Stimulated activated naive CD8-positive, alpha-beta T cell treated with anti-CD3 and anti-CD28 coated beads, Interleukin-15, Interleukin-2, amounts not matched to agents 100 ng/mL and 50 ng/mL, for 24 hours (primary cell): ENCODE results near the gene PIM3.
"Not testable (repeated sequence)": the region's sequence is repeated elsewhere in the genome, so short reads cannot be mapped to it uniquely, and the experiment has no call there.

ENCODE experiments used
- H3K27ac Mint-ChIP-seq: one replicate; pipeline ENCODE4 v1.8.0; 2021; ENCODE audit warnings: mild to moderate bottlenecking, mixed read lengths
- H3K27me3 Mint-ChIP-seq: one replicate; pipeline ENCODE4 v1.8.0; 2021; ENCODE audit warnings: mixed read lengths
- H3K36me3 Mint-ChIP-seq: one replicate; pipeline ENCODE4 v1.8.0; 2021; ENCODE audit warnings: low read depth, mixed read lengths
- H3K4me1 Mint-ChIP-seq: one replicate; pipeline ENCODE4 v1.8.0; 2021; ENCODE audit warnings: low read depth, mixed read lengths
- H3K4me3 Mint-ChIP-seq: one replicate; pipeline ENCODE4 v1.8.0; 2021; ENCODE audit warnings: mild to moderate bottlenecking, mixed read lengths
- H3K9me3 Mint-ChIP-seq: one replicate; pipeline ENCODE4 v1.8.0; 2021; ENCODE audit warnings: mixed read lengths

Gene PIM3

GRCh38 chr22:49972163-49973017 lies 11.8 kb downstream of the PIM3 start:
- H3K27ac Mint-ChIP-seq, result peak overlapping the region; percentile 67
- H3K4me1 Mint-ChIP-seq, result peaks cover 42% of the 10 kb centered on the region
- no peaks in the 10 kb centered on the region for H3K27me3 Mint-ChIP-seq
- H3K9me3 Mint-ChIP-seq, result peaks cover 10% of the 10 kb centered on the region
- peak overlapping the region; percentile 76 for H3K4me3 Mint-ChIP-seq
- H3K36me3 Mint-ChIP-seq, result peaks cover 6% of the 10 kb centered on the region

- H3K27me3 Mint-ChIP-seq, result no peaks in the 10 kb centered on the region
- H3K9me3 Mint-ChIP-seq, result peaks cover 10% of the 10 kb centered on the region
- no peak overlapping the region for H3K4me3 Mint-ChIP-seq
- no peak overlapping the region for H3K27ac Mint-ChIP-seq
- peaks cover 11% of the 10 kb centered on the region for H3K36me3 Mint-ChIP-seq
- H3K4me1 Mint-ChIP-seq, result peaks cover 38% of the 10 kb centered on the region
Observed at GRCh38 chr22:49973018-49973961, 12.7 kb downstream of the PIM3 start.

GRCh38 chr22:49975543-49976389 lies 15.2 kb downstream of the PIM3 start:
- Mint-ChIP-seq H3K4me3 (peak overlapping the region; percentile 66), H3K36me3 (peaks cover 28% of the 10 kb centered on the region), H3K4me1 (peaks cover 45% of the 10 kb centered on the region), H3K27me3 (no peaks in the 10 kb centered on the region), H3K27ac (peak overlapping the region; percentile 99), H3K9me3 (peaks cover 18% of the 10 kb centered on the region)

GRCh38 chr22:49976439-49977175 lies 16.0 kb downstream of the PIM3 start:
- H3K27ac Mint-ChIP-seq, result peak overlapping the region; percentile 99
- peak overlapping the region; percentile 15 for H3K4me3 Mint-ChIP-seq
- peaks cover 47% of the 10 kb centered on the region for H3K4me1 Mint-ChIP-seq
- H3K9me3 Mint-ChIP-seq, result peaks cover 22% of the 10 kb centered on the region
- H3K36me3 Mint-ChIP-seq, result peaks cover 28% of the 10 kb centered on the region
- H3K27me3 Mint-ChIP-seq, result no peaks in the 10 kb centered on the region

GRCh38 chr22:49977578-49977977 lies 17.0 kb downstream of the PIM3 start:
- Mint-ChIP-seq H3K27me3 (no peaks in the 10 kb centered on the region), H3K4me3 (no peak overlapping the region), H3K36me3 (peaks cover 28% of the 10 kb centered on the region), H3K27ac (peak overlapping the region; percentile 67), H3K4me1 (peaks cover 49% of the 10 kb centered on the region), H3K9me3 (peaks cover 22% of the 10 kb centered on the region)

DNA sequence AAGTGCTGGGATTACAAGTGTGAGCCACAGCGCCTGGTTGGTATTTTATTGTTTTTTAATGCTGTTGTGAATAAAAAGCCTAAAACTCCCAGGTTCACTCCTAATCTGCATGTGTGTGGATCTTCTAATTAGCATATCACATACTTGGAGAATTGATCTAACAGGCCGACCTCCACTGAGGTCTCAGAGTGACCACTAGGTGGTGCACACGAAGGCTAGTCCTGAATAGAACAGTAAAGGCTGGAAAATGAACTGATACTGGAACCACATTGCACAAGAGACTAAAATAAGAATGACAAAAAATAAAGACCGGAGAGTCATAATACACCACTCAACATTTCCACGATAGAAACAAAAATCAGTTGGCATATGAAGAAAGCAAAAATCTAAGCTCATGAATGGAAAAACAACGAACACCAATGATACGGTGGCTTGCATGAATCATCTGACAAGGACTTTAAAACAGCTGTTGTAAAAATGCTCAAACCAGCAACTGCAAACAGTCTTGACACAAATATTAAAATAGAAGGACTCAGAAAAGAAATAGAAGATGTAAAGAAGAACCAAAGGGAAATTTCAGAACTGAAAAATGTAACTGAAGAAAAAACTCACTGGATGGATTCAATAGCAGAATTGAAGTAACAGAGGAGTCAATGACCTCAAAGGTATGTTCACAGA lies 19.2 kb downstream of the PIM3 start:
- Mint-ChIP-seq H3K9me3 (peaks cover 22% of the 10 kb centered on the region), H3K27ac (peak overlapping the region; percentile 79), H3K4me3 (peak overlapping the region; percentile 18), H3K36me3 (peaks cover 32% of the 10 kb centered on the region), H3K4me1 (peaks cover 56% of the 10 kb centered on the region), H3K27me3 (peaks cover 4% of the 10 kb centered on the region)

GRCh38 chr22:49981799-49982198 lies 21.2 kb downstream of the PIM3 start:
- Mint-ChIP-seq H3K36me3 (peaks cover 32% of the 10 kb centered on the region), H3K27me3 (peaks cover 22% of the 10 kb centered on the region), H3K4me1 (peaks cover 40% of the 10 kb centered on the region), H3K9me3 (peaks cover 34% of the 10 kb centered on the region)
- H3K4me3 Mint-ChIP-seq, H3K27ac Mint-ChIP-seq: not testable (repeated sequence)

DNA sequence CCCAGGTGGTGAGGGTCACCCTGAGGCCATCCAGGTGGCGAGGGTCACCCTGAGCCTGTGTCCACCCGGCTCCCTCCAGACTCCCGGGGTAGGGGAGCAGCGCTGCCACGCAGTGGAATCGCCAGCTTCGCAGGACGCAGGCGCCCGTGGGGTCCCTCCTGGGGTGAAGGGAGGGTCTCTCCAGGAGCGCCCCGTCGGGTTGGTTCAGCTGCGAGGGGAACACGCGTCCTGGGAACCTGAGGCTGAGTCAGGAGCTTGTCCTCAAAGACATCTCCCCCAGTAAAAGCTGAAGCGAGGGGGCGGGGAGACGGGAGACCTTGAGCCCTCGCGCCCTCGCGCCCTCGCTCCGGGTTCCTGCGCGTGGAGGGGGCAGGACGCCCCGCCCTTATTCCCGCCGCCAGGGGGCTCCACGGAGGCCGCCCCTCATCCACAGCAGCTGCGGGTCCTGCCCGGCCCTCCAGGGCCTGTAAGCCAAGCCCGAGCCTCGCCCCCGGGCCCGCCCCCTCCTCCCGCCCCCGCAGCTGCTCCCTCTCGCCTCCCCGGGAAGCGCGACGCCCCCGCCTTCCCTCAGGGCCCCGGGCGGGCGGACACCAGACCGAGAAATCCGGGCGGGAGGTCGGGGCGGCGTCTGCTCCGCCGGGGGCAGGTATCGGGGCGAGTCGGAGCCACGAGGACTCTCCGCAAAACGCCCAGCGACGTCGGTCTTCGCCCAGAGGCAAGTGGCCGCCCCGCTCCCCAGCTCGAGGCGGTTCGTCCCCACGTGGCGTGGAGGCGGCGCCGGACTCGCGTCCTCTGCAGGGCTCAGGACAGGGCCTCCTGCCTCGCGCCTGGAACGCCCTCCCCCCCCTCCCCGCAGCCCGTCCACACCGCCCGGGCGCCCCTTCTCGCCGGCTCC lies 22.8 kb downstream of the PIM3 start:
- H3K4me1 Mint-ChIP-seq, result peaks cover 33% of the 10 kb centered on the region
- peaks cover 36% of the 10 kb centered on the region for H3K9me3 Mint-ChIP-seq
- no peak overlapping the region for H3K4me3 Mint-ChIP-seq
- H3K36me3 Mint-ChIP-seq, result peaks cover 24% of the 10 kb centered on the region
- H3K27ac Mint-ChIP-seq, result no peak overlapping the region
- peaks cover 27% of the 10 kb centered on the region for H3K27me3 Mint-ChIP-seq

DNA sequence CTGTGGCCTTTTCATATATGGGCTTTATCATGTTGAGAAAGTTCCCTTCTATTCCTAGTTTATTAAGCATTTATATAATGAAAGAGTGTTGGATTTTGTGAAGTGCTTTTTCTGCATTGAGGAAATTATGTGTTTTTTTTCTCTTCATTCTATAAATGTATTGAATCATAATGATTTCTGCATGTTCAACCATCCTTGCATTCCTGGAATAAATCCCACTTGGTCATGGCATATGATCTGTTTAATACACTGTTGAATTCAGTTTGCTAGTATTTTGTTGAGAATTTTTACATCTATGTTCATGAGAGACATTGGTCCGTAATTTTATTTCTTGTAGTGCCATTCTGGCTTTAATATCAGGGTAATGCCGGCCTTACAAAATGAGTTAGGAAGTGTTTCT lies 25.8 kb downstream of the PIM3 start:
- Mint-ChIP-seq H3K9me3 (peaks cover 30% of the 10 kb centered on the region), H3K4me1 (peaks cover 9% of the 10 kb centered on the region), H3K4me3 (no peak overlapping the region), H3K27me3 (peaks cover 27% of the 10 kb centered on the region), H3K27ac (no peak overlapping the region), H3K36me3 (peaks cover 13% of the 10 kb centered on the region)

- not testable (repeated sequence) for H3K36me3 Mint-ChIP-seq, H3K4me3 Mint-ChIP-seq, H3K27ac Mint-ChIP-seq
- H3K27me3 Mint-ChIP-seq, result peaks cover 23% of the 10 kb centered on the region
- peaks cover 31% of the 10 kb centered on the region for H3K9me3 Mint-ChIP-seq
- H3K4me1 Mint-ChIP-seq, result peaks cover 10% of the 10 kb centered on the region
Observed at GRCh38 chr22:49989826-49990225, 29.3 kb downstream of the PIM3 start.

- Mint-ChIP-seq H3K27me3 (peaks cover 9% of the 10 kb centered on the region), H3K9me3 (peaks cover 18% of the 10 kb centered on the region), H3K4me3 (no peak overlapping the region), H3K4me1 (peaks cover 10% of the 10 kb centered on the region), H3K27ac (no peak overlapping the region), H3K36me3 (peaks cover 9% of the 10 kb centered on the region)
Observed at GRCh38 chr22:49991167-49991566, 30.6 kb downstream of the PIM3 start.

GRCh38 chr22:49991907-49992533 lies 31.4 kb downstream of the PIM3 start:
- H3K4me3 Mint-ChIP-seq, result no peak overlapping the region
- peaks cover 10% of the 10 kb centered on the region for H3K4me1 Mint-ChIP-seq
- no peak overlapping the region for H3K27ac Mint-ChIP-seq
- peaks cover 11% of the 10 kb centered on the region for H3K9me3 Mint-ChIP-seq
- H3K36me3 Mint-ChIP-seq, result peaks cover 5% of the 10 kb centered on the region
- H3K27me3 Mint-ChIP-seq, result peaks cover 4% of the 10 kb centered on the region
